Measurements from ENCODE around the gene TBC1D30.
"Not testable (repeated sequence)": the region's sequence is repeated elsewhere in the genome, so short reads cannot be mapped to it uniquely, and the experiment has no call there.

The TBC1D30 gene

GRCh38 chr12:64848409-64848808 lies 24.0 kb downstream of the TBC1D30 start:
- DNase-seq, result not testable (repeated sequence)

- DNase-seq, result no peak
Observed at GRCh38 chr12:64858882-64859605, 34.6 kb downstream of the TBC1D30 start.

GRCh38 chr12:64860446-64860998 lies 36.1 kb downstream of the TBC1D30 start:
- no peak for DNase-seq

- no peak for DNase-seq
Observed at GRCh38 chr12:64864319-64864718, 39.9 kb downstream of the TBC1D30 start.

- no peak for DNase-seq
Observed at GRCh38 chr12:64875186-64875585, 50.7 kb downstream of the TBC1D30 start.

- DNase-seq, result no peak
Observed at GRCh38 chr12:64876388-64877071, 52.1 kb downstream of the TBC1D30 start.

- DNase-seq, result no peak
Observed at GRCh38 chr12:64877363-64878004, 53.0 kb downstream of the TBC1D30 start.

GRCh38 chr12:64882687-64883086 lies 58.2 kb downstream of the TBC1D30 start:
- no peak for DNase-seq

- DNase-seq, result no peak
Observed at GRCh38 chr12:64883264-64884163, 59.1 kb downstream of the TBC1D30 start.

GRCh38 chr12:64884164-64884542 lies 59.7 kb downstream of the TBC1D30 start:
- DNase-seq, result no peak

GRCh38 chr12:64884728-64885127 lies 60.3 kb downstream of the TBC1D30 start:
- DNase-seq, result no peak

- DNase-seq, result no peak
Observed at GRCh38 chr12:64889434-64890216, 65.2 kb downstream of the TBC1D30 start.

GRCh38 chr12:64890873-64891468 lies 66.5 kb downstream of the TBC1D30 start:
- DNase-seq, result peak in 1 of 56 donors; percentile 2

GRCh38 chr12:64891629-64892028 lies 67.2 kb downstream of the TBC1D30 start:
- DNase-seq, result no peak

GRCh38 chr12:64892561-64892960 lies 68.1 kb downstream of the TBC1D30 start:
- DNase-seq, result no peak

- no peak for DNase-seq
Observed at GRCh38 chr12:64893961-64894360, 69.5 kb downstream of the TBC1D30 start.

- no peak for DNase-seq
Observed at GRCh38 chr12:64894827-64895475, 70.5 kb downstream of the TBC1D30 start.

- no peak for DNase-seq
Observed at GRCh38 chr12:64895526-64895925, 71.1 kb downstream of the TBC1D30 start.

GRCh38 chr12:64900540-64900939 lies 76.1 kb downstream of the TBC1D30 start:
- no peak for DNase-seq

All from nucleus accumbens (tissue), 56 donors.